WERI-Rb-1 (cell line): ENCODE measurements around the gene JPH2.
A peak's percentile ranks its signal among the peaks of the same experiment; 100 is the strongest.

Experiments
- DNase-seq: peaks from one replicate; pipeline ENCODE4 v3.0.0-alpha.2; 2020
- H3K27ac ChIP-seq: fragments of 250-450 bp; sonication (Bioruptor Pico); 2 replicates; pipeline ENCODE4 v1.5.1; 2020; ENCODE audit warnings: mild to moderate bottlenecking, moderate library complexity
- H3K27me3 ChIP-seq: fragments of 250-450 bp; sonication (Bioruptor Pico); 2 replicates; pipeline ENCODE4 v1.5.1; 2021; ENCODE audit warnings: mild to moderate bottlenecking, low read depth, moderate library complexity; ENCODE audit not compliant: insufficient read depth, severe bottlenecking
- H3K36me3 ChIP-seq: fragments of 250-450 bp; sonication (Bioruptor Pico); 2 replicates; pipeline ENCODE4 v1.5.1; 2020; ENCODE audit warnings: mild to moderate bottlenecking, moderate library complexity
- H3K4me3 ChIP-seq: 2 replicates; pipeline ENCODE4 v1.5.1; 2011; ENCODE audit warnings: low read depth, mild to moderate bottlenecking, control low read depth, low read length
- H3K9me3 ChIP-seq: fragments of 250-450 bp; sonication (Bioruptor Pico); 2 replicates; pipeline ENCODE4 v1.5.1; 2021; ENCODE audit warnings: mild to moderate bottlenecking, moderate library complexity; ENCODE audit not compliant: severe bottlenecking
- TF ChIP-seq, protein P1 (sequence below): IDR thresholded peaks from 2 replicates; pipeline ENCODE4 v1.5.1; 2011; ENCODE audit warnings: low read depth, mild to moderate bottlenecking, control low read depth, inconsistent platforms, low read length

JPH2 gene

DNA sequence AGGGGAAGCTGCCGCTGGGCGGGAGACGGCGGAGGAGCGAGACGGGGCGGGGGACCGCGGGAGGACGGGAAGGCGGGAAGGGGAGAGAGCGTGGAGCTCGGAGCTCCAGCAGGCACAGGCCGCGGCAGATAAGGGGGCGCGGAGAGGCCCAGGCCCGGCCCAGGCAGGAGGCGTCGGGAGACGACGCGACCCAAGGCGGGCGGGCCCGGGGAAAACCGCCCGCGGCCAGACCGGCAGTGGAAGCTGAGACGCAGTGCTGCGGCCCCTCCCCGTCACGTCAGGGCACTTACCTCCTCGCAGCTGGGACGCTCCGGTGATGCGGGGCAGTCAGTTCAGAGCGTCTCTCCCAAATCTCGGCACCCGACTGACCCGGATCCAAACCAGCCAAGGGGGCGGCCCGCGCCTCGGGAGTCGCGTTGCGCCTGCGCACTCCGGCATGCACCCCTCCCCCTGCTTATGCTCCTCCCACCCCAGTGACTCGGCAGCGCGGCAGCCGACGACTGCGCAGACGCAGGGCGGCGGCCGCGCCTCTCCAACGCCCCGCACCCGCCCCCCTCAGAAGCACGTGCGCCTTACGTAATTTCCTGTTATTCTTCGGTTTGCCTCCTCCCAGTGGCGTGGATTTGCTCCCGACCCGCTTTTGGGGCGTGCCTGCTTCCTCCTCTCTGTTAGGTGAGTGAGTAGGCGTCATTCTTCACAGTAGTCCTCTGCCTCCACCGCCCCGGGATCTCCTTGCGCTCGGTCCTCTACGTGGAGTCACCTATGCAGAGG, 23.6 kb upstream of the JPH2 start, which contains the start of gene OSER1:
Gene OSER1 (minus strand): TSS at position 366 of the 771 bp plus-strand sequence. CDS start 3,814 bp downstream, outside the sequence.
- Histone ChIP-seq H3K36me3 (peaks cover 12% of the 10 kb centered on the region), H3K27me3 (no peaks in the 10 kb centered on the region), H3K9me3 (no peaks in the 10 kb centered on the region), H3K27ac (peak within 1 kb of the TSS; percentile 87), H3K4me3 (peak within 1 kb of the TSS; percentile 76)
- peak; percentile 97 for DNase-seq
- TF ChIP-seq, protein P1, sequence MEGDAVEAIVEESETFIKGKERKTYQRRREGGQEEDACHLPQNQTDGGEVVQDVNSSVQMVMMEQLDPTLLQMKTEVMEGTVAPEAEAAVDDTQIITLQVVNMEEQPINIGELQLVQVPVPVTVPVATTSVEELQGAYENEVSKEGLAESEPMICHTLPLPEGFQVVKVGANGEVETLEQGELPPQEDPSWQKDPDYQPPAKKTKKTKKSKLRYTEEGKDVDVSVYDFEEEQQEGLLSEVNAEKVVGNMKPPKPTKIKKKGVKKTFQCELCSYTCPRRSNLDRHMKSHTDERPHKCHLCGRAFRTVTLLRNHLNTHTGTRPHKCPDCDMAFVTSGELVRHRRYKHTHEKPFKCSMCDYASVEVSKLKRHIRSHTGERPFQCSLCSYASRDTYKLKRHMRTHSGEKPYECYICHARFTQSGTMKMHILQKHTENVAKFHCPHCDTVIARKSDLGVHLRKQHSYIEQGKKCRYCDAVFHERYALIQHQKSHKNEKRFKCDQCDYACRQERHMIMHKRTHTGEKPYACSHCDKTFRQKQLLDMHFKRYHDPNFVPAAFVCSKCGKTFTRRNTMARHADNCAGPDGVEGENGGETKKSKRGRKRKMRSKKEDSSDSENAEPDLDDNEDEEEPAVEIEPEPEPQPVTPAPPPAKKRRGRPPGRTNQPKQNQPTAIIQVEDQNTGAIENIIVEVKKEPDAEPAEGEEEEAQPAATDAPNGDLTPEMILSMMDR = no peak

DNA sequence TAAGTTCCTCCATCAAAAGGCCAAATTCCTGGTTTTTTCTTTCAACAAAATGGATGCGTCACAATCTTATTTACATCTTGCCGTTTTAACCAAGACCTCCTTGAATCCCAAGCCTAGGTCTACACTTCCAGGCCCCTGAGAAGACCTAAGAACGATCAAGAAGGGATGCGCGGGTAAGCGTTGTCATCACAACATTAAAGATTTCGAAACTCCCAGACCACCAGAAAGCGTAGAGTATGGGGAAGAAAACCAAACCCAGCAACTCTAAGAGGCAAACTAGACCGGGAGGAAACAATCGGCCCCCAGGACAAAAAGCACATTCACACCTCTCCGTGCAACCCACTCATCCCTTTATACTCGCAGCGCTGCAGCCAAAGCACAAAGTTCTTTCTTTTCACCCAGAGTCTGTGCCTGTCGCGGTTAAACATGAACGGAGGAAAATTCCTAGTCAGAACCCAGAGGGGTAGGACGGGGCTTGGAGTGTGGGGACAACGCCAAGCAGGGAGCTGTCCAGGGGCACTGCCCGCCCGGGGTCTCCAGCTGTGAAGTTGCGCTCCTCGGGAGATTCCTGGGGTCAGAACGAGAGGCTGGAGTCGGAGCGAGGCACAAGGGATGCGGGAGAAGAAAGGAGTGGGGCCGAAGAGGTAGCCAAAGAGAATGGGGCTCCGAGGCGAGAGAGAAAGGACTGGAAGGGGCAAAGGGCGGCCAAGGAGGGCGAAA, 22.9 kb upstream of the JPH2 start:
- H3K27me3 ChIP-seq = no peaks in the 10 kb centered on the region
- peaks cover 20% of the 10 kb centered on the region for H3K36me3 ChIP-seq
- peak overlapping the region; percentile 87 for H3K27ac ChIP-seq
- no peak for DNase-seq
- peak overlapping the region; percentile 75 for H3K4me3 ChIP-seq
- TF ChIP-seq, protein P1 = no peak
- H3K9me3 ChIP-seq = no peaks in the 10 kb centered on the region

DNA sequence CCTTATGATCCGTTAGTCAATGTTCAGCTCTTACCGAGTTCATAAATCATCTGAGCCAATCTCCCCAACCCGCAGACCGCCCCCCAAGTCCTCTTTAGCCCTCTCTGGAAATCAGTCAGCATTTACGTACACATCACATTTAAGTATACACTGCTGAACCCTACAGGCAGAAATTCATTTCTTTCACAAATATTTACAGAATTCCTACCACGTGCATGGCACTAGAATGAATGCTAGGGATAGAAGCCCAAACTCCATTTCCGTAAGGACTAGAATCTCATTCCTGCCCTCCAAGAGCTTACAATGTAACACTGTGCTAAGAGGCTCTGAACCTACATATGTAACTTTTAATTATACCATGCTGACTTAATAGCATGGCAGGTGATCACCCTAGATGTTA, 21.8 kb upstream of the JPH2 start:
- Histone ChIP-seq H3K27me3 (no peaks in the 10 kb centered on the region), H3K9me3 (no peaks in the 10 kb centered on the region), H3K36me3 (peaks cover 23% of the 10 kb centered on the region), H3K27ac (no peak overlapping the region), H3K4me3 (no peak overlapping the region)
- no peak for DNase-seq
- TF ChIP-seq, protein P1 = no peak

DNA sequence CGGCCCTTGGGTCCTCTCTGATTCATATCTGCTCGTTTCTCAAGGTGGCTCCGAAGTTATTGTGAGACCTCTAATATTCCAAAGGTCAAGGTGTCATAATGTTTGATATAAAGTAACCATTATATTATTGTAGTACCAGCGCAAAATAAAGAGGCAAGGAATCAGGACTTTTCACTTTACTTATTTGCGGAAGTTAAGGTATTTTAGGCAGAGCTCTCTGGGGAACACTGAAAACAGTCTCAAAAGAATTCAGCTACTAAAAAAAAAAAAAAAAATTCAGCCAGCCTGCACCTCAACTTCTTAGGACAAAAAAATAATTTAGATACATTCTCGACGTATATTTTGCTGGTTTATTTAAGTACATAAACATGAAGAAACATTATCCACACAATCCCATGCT, 21.2 kb upstream of the JPH2 start:
- no peak overlapping the region for H3K4me3 ChIP-seq
- DNase-seq = no peak
- H3K27me3 ChIP-seq = no peaks in the 10 kb centered on the region
- TF ChIP-seq, protein P1 = no peak
- peaks cover 23% of the 10 kb centered on the region for H3K36me3 ChIP-seq
- no peak overlapping the region for H3K27ac ChIP-seq
- no peaks in the 10 kb centered on the region for H3K9me3 ChIP-seq

DNA sequence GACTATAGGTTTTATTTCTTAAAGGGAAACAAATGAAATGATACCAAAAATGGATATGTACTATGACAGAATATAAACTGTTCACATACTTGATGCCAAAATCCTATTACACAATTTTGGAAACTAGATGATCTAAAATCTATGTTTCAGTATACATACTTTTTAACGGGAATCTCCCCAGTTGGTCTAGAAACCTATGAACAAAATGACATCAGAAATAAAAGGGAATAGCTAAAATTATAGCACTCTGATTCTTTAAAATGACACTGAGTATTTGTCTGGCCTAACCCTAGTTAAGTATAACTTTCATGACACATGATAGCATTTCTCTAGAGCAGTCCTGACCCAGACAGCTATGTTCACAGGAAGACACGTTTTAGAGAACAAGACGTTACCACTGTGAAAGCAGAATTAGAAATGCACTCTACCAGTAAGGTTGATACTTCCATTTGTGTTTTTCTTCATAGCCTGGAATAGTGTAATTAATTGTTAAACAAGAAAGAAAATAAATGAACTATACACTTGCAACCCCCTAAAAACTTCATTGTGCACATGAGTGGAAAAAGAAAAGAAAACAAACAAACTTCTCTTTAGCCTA, 20.2 kb upstream of the JPH2 start:
- H3K27ac ChIP-seq = no peak overlapping the region
- H3K27me3 ChIP-seq = no peaks in the 10 kb centered on the region
- DNase-seq = no peak
- TF ChIP-seq, protein P1 = no peak
- H3K36me3 ChIP-seq = peaks cover 33% of the 10 kb centered on the region
- H3K4me3 ChIP-seq = no peak overlapping the region
- no peaks in the 10 kb centered on the region for H3K9me3 ChIP-seq
